ENCODE data around the gene FCGR1A. TPM values are rescaled to one million over a fixed set of nuclear protein-coding genes. Genes with fewer than 3 reads are reported as not detected.
"Not testable (repeated sequence)": the region's sequence is repeated elsewhere in the genome, so short reads cannot be mapped to it uniquely, and the experiment has no call there.

Gene FCGR1A
- total RNA-seq, 2 experiments from 2014 or later = not detected

- CTCF ChIA-PET; H3K9me3 Mint-ChIP-seq (ENCODE audit: insufficient read depth); H3K27me3 Mint-ChIP-seq (ENCODE audit: low read depth); H3K36me3 Mint-ChIP-seq (ENCODE audit: low read depth): not testable (repeated sequence)
- ATAC-seq (peak; percentile 38), DNase-seq (peak; percentile 82)
- Mint-ChIP-seq H3K4me3 (peak overlapping the region; percentile 90), H3K4me1 (ENCODE audit: low read depth) (peaks cover 10% of the 10 kb centered on the region), H3K27ac (peak overlapping the region; percentile 99)
- POLR2A ChIA-PET = interaction anchor here (1.2 to 2.3 kb wide), 4 partner anchors 30 to 74 kb away, joined by 5 to 17 read pairs (median 6); a partner anchor contains a TSS
These were observed 30.7 kb downstream of the FCGR1A start for GRCh38 chr1:149812893-149813801.

- DNase-seq; H3K27me3 Mint-ChIP-seq (ENCODE audit: low read depth); POLR2A ChIA-PET; H3K36me3 Mint-ChIP-seq (ENCODE audit: low read depth); CTCF ChIA-PET; H3K27ac Mint-ChIP-seq; H3K4me1 Mint-ChIP-seq (ENCODE audit: low read depth); H3K4me3 Mint-ChIP-seq; ATAC-seq; H3K9me3 Mint-ChIP-seq (ENCODE audit: insufficient read depth): not testable (repeated sequence)
These were observed 37.9 kb downstream of the FCGR1A start for GRCh38 chr1:149820387-149820786.

- CTCF ChIA-PET; DNase-seq; H3K36me3 Mint-ChIP-seq (ENCODE audit: low read depth); H3K9me3 Mint-ChIP-seq (ENCODE audit: insufficient read depth); POLR2A ChIA-PET; ATAC-seq; H3K27me3 Mint-ChIP-seq (ENCODE audit: low read depth); H3K4me3 Mint-ChIP-seq; H3K4me1 Mint-ChIP-seq (ENCODE audit: low read depth); H3K27ac Mint-ChIP-seq: not testable (repeated sequence)
These were observed 44.1 kb downstream of the FCGR1A start for GRCh38 chr1:149826555-149826954.

GRCh38 chr1:149831764-149832315, 49.3 kb downstream of the FCGR1A start:
- H3K4me1 Mint-ChIP-seq (ENCODE audit: low read depth); CTCF ChIA-PET; H3K9me3 Mint-ChIP-seq (ENCODE audit: insufficient read depth); DNase-seq; H3K27ac Mint-ChIP-seq; H3K27me3 Mint-ChIP-seq (ENCODE audit: low read depth); H3K36me3 Mint-ChIP-seq (ENCODE audit: low read depth); POLR2A ChIA-PET; H3K4me3 Mint-ChIP-seq: not testable (repeated sequence)
- ATAC-seq = peak; percentile 9

- H3K36me3 Mint-ChIP-seq (ENCODE audit: low read depth); CTCF ChIA-PET; H3K27me3 Mint-ChIP-seq (ENCODE audit: low read depth); H3K4me3 Mint-ChIP-seq; H3K27ac Mint-ChIP-seq; DNase-seq; POLR2A ChIA-PET; H3K4me1 Mint-ChIP-seq (ENCODE audit: low read depth); H3K9me3 Mint-ChIP-seq (ENCODE audit: insufficient read depth): not testable (repeated sequence)
- peak; percentile 77 for ATAC-seq
These were observed 50.0 kb downstream of the FCGR1A start for GRCh38 chr1:149832316-149833126.

- CTCF ChIA-PET = not testable (repeated sequence)
These were observed 50.6 kb downstream of the FCGR1A start for GRCh38 chr1:149833144-149833543.

GRCh38 chr1:149841149-149841548, 58.7 kb downstream of the FCGR1A start:
- H3K27ac Mint-ChIP-seq; H3K27me3 Mint-ChIP-seq (ENCODE audit: low read depth); POLR2A ChIA-PET; H3K9me3 Mint-ChIP-seq (ENCODE audit: insufficient read depth); H3K4me3 Mint-ChIP-seq; CTCF ChIA-PET; DNase-seq: not testable (repeated sequence)
- Mint-ChIP-seq H3K36me3 (ENCODE audit: low read depth) (peaks cover 22% of the 10 kb centered on the region), H3K4me1 (ENCODE audit: low read depth) (peaks cover 17% of the 10 kb centered on the region)
- ATAC-seq = peak; percentile 17

More at GRCh38 chr1:149833144-149833543, 50.6 kb downstream of the FCGR1A start:
- H3K4me3 Mint-ChIP-seq; H3K9me3 Mint-ChIP-seq (ENCODE audit: insufficient read depth); H3K4me1 Mint-ChIP-seq (ENCODE audit: low read depth); POLR2A ChIA-PET; H3K36me3 Mint-ChIP-seq (ENCODE audit: low read depth); H3K27me3 Mint-ChIP-seq (ENCODE audit: low read depth); DNase-seq; H3K27ac Mint-ChIP-seq: not testable (repeated sequence)
- ATAC-seq = peak; percentile 17

Other genes starting within 250 kb of the FCGR1A start
- gene PPIAL4C, start 198.8 kb upstream of the FCGR1A start, total RNA-seq = 1 to 10 TPM in 1 of 2 experiments, not detected in 1; 1.4 TPM
- gene BOLA1, start 116.9 kb downstream of the FCGR1A start, total RNA-seq = 10 to 100 TPM; 20.8 to 24.5 TPM
- 10 to 100 TPM; 25.4 TPM for gene SV2A, start 135.2 kb downstream of the FCGR1A start, total RNA-seq
- gene SF3B4, start 145.1 kb downstream of the FCGR1A start, total RNA-seq = 100 to 1,000 TPM; 102 to 106 TPM
- 1 to 10 TPM; 1.0 to 1.2 TPM for gene MTMR11, start 154.2 kb downstream of the FCGR1A start, total RNA-seq
- 10 to 100 TPM; 10.3 to 12.1 TPM for gene OTUD7B, start 228.0 kb downstream of the FCGR1A start, total RNA-seq

Measured in activated CD8-positive, alpha-beta T cell treated with anti-CD3 and anti-CD28 coated beads, Interleukin-2, amount 10 ng/mL, durations not matched to agents 7 days and 5 days (primary cell).